C4-2B (cell line): ENCODE results near the gene OSBPL6.
"Not testable (repeated sequence)": the region's sequence is repeated elsewhere in the genome, so short reads cannot be mapped to it uniquely, and the experiment has no call there.

Experiments
- H3K27ac ChIP-seq: fragments of 450-650 bp; 2 replicates; pipeline ENCODE4 v1.5.1; 2017
- CTCF ChIP-seq: fragments of 450-650 bp; conservative IDR thresholded peaks from 2 replicates; pipeline ENCODE4 v1.5.1; 2017; ENCODE audit warnings: mild to moderate bottlenecking
- ZFX ChIP-seq: fragments of 450-650 bp; IDR thresholded peaks from 2 replicates; pipeline ENCODE4 v1.6.1; 2017

The OSBPL6 gene

GRCh38 chr2:178160601-178161000 lies 33.7 kb upstream of the OSBPL6 start:
- TF ChIP-seq CTCF: no peak
- TF ChIP-seq ZFX: no peak
- no peak overlapping the region for H3K27ac ChIP-seq

GRCh38 chr2:178163395-178163794 lies 30.9 kb upstream of the OSBPL6 start:
- TF ChIP-seq CTCF (no peak), ZFX (no peak)
- no peak overlapping the region for H3K27ac ChIP-seq

GRCh38 chr2:178163911-178164310 lies 30.4 kb upstream of the OSBPL6 start:
- TF ChIP-seq CTCF: no peak
- TF ChIP-seq ZFX: no peak
- no peak overlapping the region for H3K27ac ChIP-seq

GRCh38 chr2:178173657-178174056 lies 20.7 kb upstream of the OSBPL6 start:
- no peak for TF ChIP-seq CTCF
- TF ChIP-seq ZFX: no peak

GRCh38 chr2:178177066-178177679 lies 17.1 kb upstream of the OSBPL6 start:
- no peak overlapping the region for H3K27ac ChIP-seq
- no peak for TF ChIP-seq ZFX
- no peak for TF ChIP-seq CTCF

More at GRCh38 chr2:178173657-178174056, 20.7 kb upstream of the OSBPL6 start:
- no peak overlapping the region for H3K27ac ChIP-seq

GRCh38 chr2:178180648-178181047 lies 13.7 kb upstream of the OSBPL6 start:
- not testable (repeated sequence) for H3K27ac ChIP-seq

- no peak overlapping the region for H3K27ac ChIP-seq
- TF ChIP-seq ZFX (no peak), CTCF (no peak)
These were observed 6.5 kb upstream of the OSBPL6 start for GRCh38 chr2:178187861-178188260.

- TF ChIP-seq CTCF: no peak
- no peak for TF ChIP-seq ZFX
These were observed 5.8 kb upstream of the OSBPL6 start for GRCh38 chr2:178188466-178188865.

More at GRCh38 chr2:178188466-178188865, 5.8 kb upstream of the OSBPL6 start:
- H3K27ac ChIP-seq: no peak overlapping the region
